DND-41 (cell line): ENCODE data around the gene OR10H1.
"Not testable (repeated sequence)": the region's sequence is repeated elsewhere in the genome, so short reads cannot be mapped to it uniquely, and the experiment has no call there.

Source experiments
- ATAC-seq: fragments of 200-7000 bp; cut with Tn5 transposase; 3 replicates; pipeline ENCODE4 v1.9.1; 2021; ENCODE audit warnings: low read depth; ENCODE audit not compliant: insufficient read depth
- DNase-seq: peaks from one replicate; pipeline ENCODE4 v3.0.0-alpha.2; 2020
- H2AFZ ChIP-seq: 2 replicates; pipeline ENCODE4 v1.6.0; 2012; ENCODE audit warnings: low read depth, low read length
- H3K27ac ChIP-seq: 2 replicates; pipeline ENCODE4 v1.5.1; 2012; ENCODE audit warnings: low read length, inconsistent platforms
- H3K27me3 ChIP-seq: fragments of 200-600 bp; sonication (generic); 2 replicates; pipeline ENCODE4 v1.6.0; 2012; ENCODE audit warnings: low read length, mild to moderate bottlenecking, inconsistent platforms; ENCODE audit not compliant: insufficient read depth, poor library complexity
- H3K36me3 ChIP-seq: 2 replicates; pipeline ENCODE4 v1.5.1; 2012; ENCODE audit warnings: low read length, inconsistent platforms; ENCODE audit not compliant: insufficient read depth
- H3K4me1 ChIP-seq: 2 replicates; pipeline ENCODE4 v1.5.1; 2012; ENCODE audit warnings: mild to moderate bottlenecking, low read length; ENCODE audit not compliant: insufficient read depth
- H3K4me2 ChIP-seq: 2 replicates; pipeline ENCODE4 v1.6.0; 2012; ENCODE audit warnings: mild to moderate bottlenecking, moderate library complexity, low read length, inconsistent platforms; ENCODE audit not compliant: insufficient read depth
- H3K4me3 ChIP-seq, 2 experiments: fragments of 200-600 bp in 1 of 2; shearing (Covaris generic) in 1 of 2; 2 replicates each; pipeline ENCODE4 v1.5.1; 2012 to 2016; ENCODE audit warnings: inconsistent platforms in 2 of 2, low read length in 2 of 2, mild to moderate bottlenecking in 2 of 2, low read depth in 1 of 2, moderate library complexity in 1 of 2
- H3K79me2 ChIP-seq: 2 replicates; pipeline ENCODE4 v1.6.0; 2012; ENCODE audit warnings: low read length, inconsistent platforms; ENCODE audit not compliant: insufficient read depth
- H3K9ac ChIP-seq: 2 replicates; pipeline ENCODE4 v1.6.0; 2012; ENCODE audit warnings: low read depth, mild to moderate bottlenecking, inconsistent platforms, low read length, moderate library complexity
- H3K9me3 ChIP-seq: 2 replicates; pipeline ENCODE4 v1.5.1; 2012; ENCODE audit warnings: low read length, moderate library complexity, mild to moderate bottlenecking, inconsistent platforms; ENCODE audit not compliant: insufficient read depth, severe bottlenecking
- H4K20me1 ChIP-seq: 2 replicates; pipeline ENCODE4 v1.6.0; 2012; ENCODE audit warnings: low read length; ENCODE audit not compliant: insufficient read depth
- CTCF ChIP-seq: IDR thresholded peaks from 2 replicates; pipeline ENCODE4 v1.5.1; 2012; ENCODE audit warnings: borderline replicate concordance, low read length, moderate library complexity, mild to moderate bottlenecking; ENCODE audit not compliant: poor library complexity, severe bottlenecking; ENCODE audit errors: extremely low read depth
- EZH2 ChIP-seq: IDR thresholded peaks from 3 replicates; pipeline ENCODE4 v1.6.1; 2012; ENCODE audit warnings: borderline replicate concordance, low read depth, mild to moderate bottlenecking, moderate library complexity, low read length, inconsistent platforms; ENCODE audit not compliant: severe bottlenecking

The OR10H1 gene

GRCh38 chr19:15837221-15837731, 21.8 kb upstream of the OR10H1 start:
- Histone ChIP-seq H3K27ac (peak overlapping the region; percentile 97), H3K79me2 (no peaks in the 10 kb centered on the region), H3K4me3 (peak overlapping the region; percentile 32 to 80; a peak in 3 of 4 replicates), H4K20me1 (no peaks in the 10 kb centered on the region), H3K4me1 (peaks cover 22% of the 10 kb centered on the region), H3K27me3 (no peaks in the 10 kb centered on the region), H3K9me3 (no peaks in the 10 kb centered on the region), H3K4me2 (peak overlapping the region; percentile 84), H2AFZ (peak overlapping the region; percentile 81), H3K36me3 (no peaks in the 10 kb centered on the region; the same call in 1 of the 2 replicates), H3K9ac (peak overlapping the region; percentile 98)
- no peak for ATAC-seq
- no peak for TF ChIP-seq EZH2
- no peak for TF ChIP-seq CTCF
- no peak for DNase-seq

- H3K4me1 ChIP-seq, result peaks cover 22% of the 10 kb centered on the region
- H3K27ac ChIP-seq, result peak overlapping the region; percentile 97
- no peaks in the 10 kb centered on the region for H3K9me3 ChIP-seq
- no peaks in the 10 kb centered on the region for H4K20me1 ChIP-seq
- H3K27me3 ChIP-seq, result no peaks in the 10 kb centered on the region
- ATAC-seq (peak; percentile 95), DNase-seq (peak; percentile 99)
- H3K79me2 ChIP-seq, result no peaks in the 10 kb centered on the region
- H2AFZ ChIP-seq, result peak overlapping the region; percentile 87
- H3K36me3 ChIP-seq, result no peaks in the 10 kb centered on the region; the same call in 1 of the 2 replicates
- peak overlapping the region; percentile 98 for H3K9ac ChIP-seq
- TF ChIP-seq EZH2 (no peak), CTCF (no peak)
- peak overlapping the region; percentile 84 for H3K4me2 ChIP-seq
- H3K4me3 ChIP-seq, result peak overlapping the region; percentile 55 to 80
Observed at GRCh38 chr19:15836330-15837220, 21.1 kb upstream of the OR10H1 start.

GRCh38 chr19:15835565-15836329, 20.3 kb upstream of the OR10H1 start:
- DNase-seq, result peak; percentile 66
- Histone ChIP-seq H3K4me1 (peaks cover 22% of the 10 kb centered on the region), H3K4me3 (peak overlapping the region; percentile 55 to 80), H3K9ac (peak overlapping the region; percentile 98), H2AFZ (peak overlapping the region; percentile 87), H3K27ac (peak overlapping the region; percentile 97), H3K4me2 (peak overlapping the region; percentile 84)
- H4K20me1 ChIP-seq, H3K9me3 ChIP-seq, H3K79me2 ChIP-seq, H3K27me3 ChIP-seq, H3K36me3 ChIP-seq: not testable (repeated sequence)
- ATAC-seq, result peak; percentile 31

- H3K4me1 ChIP-seq, result peaks cover 22% of the 10 kb centered on the region
- H3K4me2 ChIP-seq, H4K20me1 ChIP-seq, H3K9me3 ChIP-seq, H3K36me3 ChIP-seq, H3K27me3 ChIP-seq, ATAC-seq, H3K79me2 ChIP-seq, H3K27ac ChIP-seq, H3K4me3 ChIP-seq, H3K9ac ChIP-seq, H2AFZ ChIP-seq, DNase-seq: not testable (repeated sequence)
Observed at GRCh38 chr19:15834232-15834631, 18.8 kb upstream of the OR10H1 start.
